Pons (tissue), 1 donor: ENCODE results near the gene TMEM128.
A peak's percentile ranks its signal among the peaks of the same experiment; 100 is the strongest.
"Not testable (repeated sequence)": the region's sequence is repeated elsewhere in the genome, so short reads cannot be mapped to it uniquely, and the experiment has no call there.

Experiments used
- DNase-seq: peaks from one replicate; pipeline ENCODE4 v3.0.0-alpha.2; 2016; ENCODE audit warnings: low spot score

The TMEM128 gene

GRCh38 chr4:4248029-4248884 lies at the start of gene TMEM128:
Gene TMEM128, minus strand, starts transcription at chr4:4248223. Its CDS starts 21 bp downstream, at chr4:4248202.
- peak; percentile 95 for DNase-seq

- no peak for DNase-seq
These were observed 48.3 kb upstream of the TMEM128 start for GRCh38 chr4:4296283-4296846.

- no peak for DNase-seq
These were observed 45.3 kb upstream of the TMEM128 start for GRCh38 chr4:4293279-4293678.

GRCh38 chr4:4289941-4290850 lies 42.2 kb upstream of the TMEM128 start, which contains the start of the genes LYAR and ZBTB49:
Gene LYAR, minus strand, starts transcription at chr4:4290154. Its CDS starts 6,412 bp downstream, at chr4:4283742.
Gene ZBTB49, plus strand, starts transcription at chr4:4290251. Its CDS starts 9,695 bp downstream, at chr4:4299946.
- DNase-seq = peak; percentile 86

GRCh38 chr4:4289597-4289940 lies 41.5 kb upstream of the TMEM128 start:
- DNase-seq = no peak

GRCh38 chr4:4289055-4289454 lies 41.0 kb upstream of the TMEM128 start:
- no peak for DNase-seq

- no peak for DNase-seq
These were observed 40.1 kb upstream of the TMEM128 start for GRCh38 chr4:4288098-4288497.

GRCh38 chr4:4284827-4285618 lies 37.0 kb upstream of the TMEM128 start:
- no peak for DNase-seq

GRCh38 chr4:4281787-4282186 lies 33.8 kb upstream of the TMEM128 start:
- no peak for DNase-seq

- DNase-seq = no peak
These were observed 29.5 kb upstream of the TMEM128 start for GRCh38 chr4:4277531-4277930.

GRCh38 chr4:4274226-4274625 lies 26.2 kb upstream of the TMEM128 start:
- DNase-seq = no peak

GRCh38 chr4:4271912-4272311 lies 23.9 kb upstream of the TMEM128 start:
- no peak for DNase-seq

- no peak for DNase-seq
These were observed 22.5 kb upstream of the TMEM128 start for GRCh38 chr4:4270529-4270928.

- DNase-seq = no peak
These were observed 21.8 kb upstream of the TMEM128 start for GRCh38 chr4:4269856-4270255.

GRCh38 chr4:4269331-4269731 lies 21.3 kb upstream of the TMEM128 start:
- DNase-seq = no peak

GRCh38 chr4:4268776-4269175 lies 20.8 kb upstream of the TMEM128 start:
- DNase-seq = peak; percentile 55

GRCh38 chr4:4267981-4268380 lies 20.0 kb upstream of the TMEM128 start:
- no peak for DNase-seq

- peak; percentile 24 for DNase-seq
These were observed 12.2 kb upstream of the TMEM128 start for GRCh38 chr4:4260185-4260751.

GRCh38 chr4:4259484-4260100 lies 11.6 kb upstream of the TMEM128 start:
- no peak for DNase-seq

GRCh38 chr4:4257705-4258104 lies 9.7 kb upstream of the TMEM128 start:
- DNase-seq = not testable (repeated sequence)

GRCh38 chr4:4256799-4257198 lies 8.8 kb upstream of the TMEM128 start:
- DNase-seq = no peak
